IMR-90 (cell line): ENCODE measurements around the gene KRTAP4-16. TPM values are rescaled to one million over a fixed set of nuclear protein-coding genes. Genes with fewer than 3 reads are reported as not detected.

Experiments
- ATAC-seq: fragments of 200-7000 bp; cut with Tn5 transposase; 2 replicates; pipeline ENCODE4 v1.9.1; 2020; ENCODE audit warnings: low read depth, mild to moderate bottlenecking, moderate library complexity
- BruUV-seq: library from RNA; stranded (reverse); fragments of 400-500 nt; replicated peaks from 2 replicates; lab custom pipeline; 2021; lab: Mats Ljungman, UMichigan
- CTCF ChIA-PET: fragments of 300-600 bp; formaldehyde crosslinking; extraction: SDS; loops from one replicate; lab custom pipeline; 2021; ENCODE audit warnings: antibody characterized with exemption; lab: Yijun Ruan, JAX
- POLR2A ChIA-PET: fragments of 300-600 bp; sonication (Branson Sonifier 250); formaldehyde crosslinking; loops from one replicate; lab custom pipeline; 2022; ENCODE audit warnings: antibody characterized with exemption; ENCODE audit not compliant: unreplicated experiment; lab: Charles Lee
- DNase-seq: peaks from one replicate; pipeline ENCODE4 v3.0.0; 2013
- H2AFZ ChIP-seq: replicated peaks from 2 replicates; pipeline ENCODE3; 2013; ENCODE audit warnings: low read length, mild to moderate bottlenecking; ENCODE audit not compliant: poor library complexity
- H2AK5ac ChIP-seq: 2 replicates; pipeline ENCODE4 v1.6.1; 2013; ENCODE audit warnings: low read depth, low read length, inconsistent platforms
- H2AK9ac ChIP-seq: replicated peaks from 2 replicates; pipeline ENCODE3; 2013; ENCODE audit warnings: mild to moderate bottlenecking, low read depth, low read length, moderate library complexity; ENCODE audit not compliant: poor library complexity
- H2BK120ac ChIP-seq: 2 replicates; pipeline ENCODE4 v1.6.1; 2013; ENCODE audit warnings: low read depth, low read length, inconsistent platforms
- H2BK15ac ChIP-seq: 3 replicates; pipeline ENCODE4 v1.6.1; 2013; ENCODE audit warnings: low read depth, low read length, inconsistent platforms
- H2BK20ac ChIP-seq: 2 replicates; pipeline ENCODE4 v1.6.1; 2013; ENCODE audit warnings: low read depth, mild to moderate bottlenecking, inconsistent platforms, low read length, moderate library complexity
- H2BK5ac ChIP-seq: 2 replicates; pipeline ENCODE4 v1.6.1; 2013; ENCODE audit warnings: mild to moderate bottlenecking, low read depth, low read length, inconsistent platforms; ENCODE audit not compliant: poor library complexity, severe bottlenecking
- H3K14ac ChIP-seq: replicated peaks from 2 replicates; pipeline ENCODE4 v1.6.1; 2013; ENCODE audit warnings: low read depth, low read length, inconsistent platforms
- H3K18ac ChIP-seq: 2 replicates; pipeline ENCODE4 v1.6.1; 2013; ENCODE audit warnings: low read depth, low read length, control low read depth
- H3K23ac ChIP-seq: 2 replicates; pipeline ENCODE4 v1.6.1; 2013; ENCODE audit warnings: low read depth, low read length, inconsistent platforms
- H3K27ac ChIP-seq: 2 replicates; pipeline ENCODE4 v1.5.1; 2013; ENCODE audit warnings: mild to moderate bottlenecking, control low read depth, low read length; ENCODE audit not compliant: insufficient read depth
- H3K27me3 ChIP-seq: 2 replicates; pipeline ENCODE4 v1.6.1; 2013; ENCODE audit warnings: low read length; ENCODE audit not compliant: control insufficient read depth, insufficient read depth
- H3K36me3 ChIP-seq: 2 replicates; pipeline ENCODE4 v1.6.1; 2013; ENCODE audit warnings: low read length, mixed read lengths; ENCODE audit not compliant: control insufficient read depth, insufficient read depth
- H3K4ac ChIP-seq: 2 replicates; pipeline ENCODE4 v1.6.1; 2013; ENCODE audit warnings: low read depth, low read length, inconsistent platforms
- H3K4me1 ChIP-seq: 2 replicates; pipeline ENCODE4 v1.6.1; 2013; ENCODE audit warnings: low read length, mixed read lengths; ENCODE audit not compliant: control insufficient read depth, insufficient read depth
- H3K4me2 ChIP-seq: 2 replicates; pipeline ENCODE4 v1.6.1; 2013; ENCODE audit warnings: low read depth, mild to moderate bottlenecking, control low read depth, low read length, moderate library complexity
- H3K4me3 ChIP-seq: 2 replicates; pipeline ENCODE4 v1.5.1; 2013; ENCODE audit warnings: low read depth, mild to moderate bottlenecking, control low read depth, low read length, moderate library complexity; ENCODE audit not compliant: insufficient read depth
- H3K56ac ChIP-seq: 2 replicates; pipeline ENCODE4 v1.6.1; 2013; ENCODE audit warnings: low read length, inconsistent platforms; ENCODE audit not compliant: insufficient read depth; ENCODE audit errors: extremely low read depth
- H3K79me1 ChIP-seq, 2 experiments: 2 replicates each; pipeline ENCODE4 v1.6.1; 2013; ENCODE audit warnings: low read length in 2 of 2, inconsistent platforms in 1 of 2, low read depth in 1 of 2
- H3K9ac ChIP-seq: 2 replicates; pipeline ENCODE4 v1.6.1; 2013; ENCODE audit warnings: low read depth, low read length, control low read depth
- H3K9me1 ChIP-seq: 2 replicates; pipeline ENCODE4 v1.6.1; 2013; ENCODE audit warnings: low read length, inconsistent platforms; ENCODE audit not compliant: insufficient read depth
- H3K9me3 ChIP-seq: 2 replicates; pipeline ENCODE4 v1.6.1; 2013; ENCODE audit warnings: low read length; ENCODE audit not compliant: control insufficient read depth, insufficient read depth
- H4K20me1 ChIP-seq: 2 replicates; pipeline ENCODE4 v1.6.1; 2013; ENCODE audit warnings: low read length, inconsistent platforms; ENCODE audit not compliant: insufficient read depth
- H4K5ac ChIP-seq: 2 replicates; pipeline ENCODE4 v1.6.1; 2013; ENCODE audit warnings: mild to moderate bottlenecking, low read depth, low read length, control low read depth
- H4K8ac ChIP-seq, 2 experiments: 2 replicates each; pipeline ENCODE4 v1.6.1; 2013; ENCODE audit warnings: low read depth in 2 of 2, low read length in 2 of 2, control low read depth in 1 of 2, inconsistent platforms in 1 of 2
- H4K91ac ChIP-seq: 2 replicates; pipeline ENCODE4 v1.6.1; 2013; ENCODE audit warnings: low read depth, low read length, inconsistent platforms; ENCODE audit not compliant: insufficient read depth
- BHLHE40 ChIP-seq: fragments of 150-350 bp; IDR thresholded peaks from 2 replicates; pipeline ENCODE4 v1.6.1; 2016; ENCODE audit warnings: mild to moderate bottlenecking, low read depth, low read length
- CEBPB ChIP-seq: IDR thresholded peaks from 2 replicates; pipeline ENCODE4 v1.6.1; 2012; ENCODE audit warnings: low read depth, low read length, improper control_type of control experiment
- CHD1 ChIP-seq: IDR thresholded peaks from 2 replicates; pipeline ENCODE4 v1.6.1; 2012; ENCODE audit warnings: low read depth, low read length, improper control_type of control experiment
- ELK1 ChIP-seq: fragments of 150-350 bp; IDR thresholded peaks from 2 replicates; pipeline ENCODE4 v1.6.1; 2016; ENCODE audit warnings: low read depth, mild to moderate bottlenecking, low read length, moderate library complexity, borderline replicate concordance
- FOS ChIP-seq: fragments of 150-350 bp; IDR thresholded peaks from 2 replicates; pipeline ENCODE4 v1.6.1; 2016; ENCODE audit warnings: low read depth, low read length
- MAFK ChIP-seq: IDR thresholded peaks from 2 replicates; pipeline ENCODE4 v1.6.1; 2012; ENCODE audit warnings: low read depth, low read length, improper control_type of control experiment
- MAZ ChIP-seq: IDR thresholded peaks from 2 replicates; pipeline ENCODE4 v1.6.1; 2012; ENCODE audit warnings: low read depth, mild to moderate bottlenecking, low read length, improper control_type of control experiment, moderate library complexity, borderline replicate concordance
- MXI1 ChIP-seq: IDR thresholded peaks from 2 replicates; pipeline ENCODE4 v1.6.1; 2012; ENCODE audit warnings: low read depth, mild to moderate bottlenecking, low read length, moderate library complexity, borderline replicate concordance
- NFE2L2 ChIP-seq: fragments of 150-350 bp; IDR thresholded peaks from 2 replicates; pipeline ENCODE4 v1.6.1; 2016; ENCODE audit warnings: low read depth, mild to moderate bottlenecking, low read length
- POLR2A ChIP-seq: IDR thresholded peaks from 2 replicates; pipeline ENCODE4 v1.6.1; 2012; ENCODE audit warnings: mild to moderate bottlenecking, low read depth, low read length
- RAD21 ChIP-seq: IDR thresholded peaks from 2 replicates; pipeline ENCODE4 v1.6.1; 2012; ENCODE audit warnings: low read length, improper control_type of control experiment
- RCOR1 ChIP-seq: IDR thresholded peaks from 2 replicates; pipeline ENCODE4 v1.6.1; 2012; ENCODE audit warnings: mild to moderate bottlenecking, low read length, improper control_type of control experiment; ENCODE audit not compliant: insufficient replicate concordance
- RFX5 ChIP-seq: IDR thresholded peaks from 2 replicates; pipeline ENCODE4 v1.8.0; 2012; ENCODE audit warnings: low read depth, mild to moderate bottlenecking, low read length, moderate library complexity
- SMC3 ChIP-seq: fragments of 150-350 bp; IDR thresholded peaks from 2 replicates; pipeline ENCODE4 v1.6.1; 2016; ENCODE audit warnings: low read depth, mild to moderate bottlenecking, antibody characterized with exemption, low read length, moderate library complexity
- USF2 ChIP-seq: fragments of 150-350 bp; IDR thresholded peaks from 2 replicates; pipeline ENCODE4 v1.6.1; 2017; ENCODE audit warnings: mild to moderate bottlenecking, antibody characterized with exemption, low read length, low read depth
- WGBS, 2 experiments: methylation state at CpG; one replicate each; pipeline versions ENCODE4 v1.1.5 to v1.1.7; 2013; ENCODE audit warnings: missing lambda C conversion rate in 2 of 2; ENCODE audit not compliant: insufficient read length in 1 of 2; ENCODE audit errors: extremely low coverage in 2 of 2; 5-methylcytosine and 5-hydroxymethylcytosine counted together
- dilution Hi-C: fragments of 300-500 bp; cut with HindIII; formaldehyde crosslinking; loops from one replicate; pipeline ENCODE4 v1.14.3; 2018; ENCODE audit warnings: low sequenced_read_pairs; ENCODE audit not compliant: unreplicated experiment
- in situ Hi-C: fragments of 300-500 bp; cut with MboI; formaldehyde crosslinking; loops from 3 replicates; pipeline ENCODE4 v1.14.3; 2019; ENCODE audit warnings: low sequenced_read_pairs, inconsistent platforms, mixed read lengths
- intact Hi-C: fragments of 100-400 bp; cut with micrococcal nuclease; formaldehyde crosslinking; loops from 2 replicates; pipeline ENCODE4 v1.10.0; 2022
- polyA plus RNA-seq, 3 experiments: library from polyadenylated mRNA; depleted of rRNA; stranded (reverse); fragments of >200 nt; gene quantifications; 2 replicates each; pipeline ENCODE4 v1.2.3, GENCODE V29; 2012; ENCODE audit warnings: low replicate concordance in 1 of 3
- total RNA-seq: library from RNA; depleted of rRNA; stranded (reverse); fragments of >200 nt; gene quantifications from 2 replicates; pipeline ENCODE4 v1.2.3, GENCODE V29; 2012
- TF ChIP-seq, protein P1 (sequence below): conservative IDR thresholded peaks from 2 replicates; pipeline ENCODE4 v1.5.1; 2012; ENCODE audit warnings: mild to moderate bottlenecking, low read depth, low read length, improper control_type of control experiment

Gene KRTAP4-16
- total and polyA plus RNA-seq, 2 of the 4 experiments (the other 2 are of a cell fraction): not detected

GRCh38 chr17:41116297-41116696 is 14.3 kb upstream of the KRTAP4-16 start:
- no peak for DNase-seq
- TF ChIP-seq, protein P1, sequence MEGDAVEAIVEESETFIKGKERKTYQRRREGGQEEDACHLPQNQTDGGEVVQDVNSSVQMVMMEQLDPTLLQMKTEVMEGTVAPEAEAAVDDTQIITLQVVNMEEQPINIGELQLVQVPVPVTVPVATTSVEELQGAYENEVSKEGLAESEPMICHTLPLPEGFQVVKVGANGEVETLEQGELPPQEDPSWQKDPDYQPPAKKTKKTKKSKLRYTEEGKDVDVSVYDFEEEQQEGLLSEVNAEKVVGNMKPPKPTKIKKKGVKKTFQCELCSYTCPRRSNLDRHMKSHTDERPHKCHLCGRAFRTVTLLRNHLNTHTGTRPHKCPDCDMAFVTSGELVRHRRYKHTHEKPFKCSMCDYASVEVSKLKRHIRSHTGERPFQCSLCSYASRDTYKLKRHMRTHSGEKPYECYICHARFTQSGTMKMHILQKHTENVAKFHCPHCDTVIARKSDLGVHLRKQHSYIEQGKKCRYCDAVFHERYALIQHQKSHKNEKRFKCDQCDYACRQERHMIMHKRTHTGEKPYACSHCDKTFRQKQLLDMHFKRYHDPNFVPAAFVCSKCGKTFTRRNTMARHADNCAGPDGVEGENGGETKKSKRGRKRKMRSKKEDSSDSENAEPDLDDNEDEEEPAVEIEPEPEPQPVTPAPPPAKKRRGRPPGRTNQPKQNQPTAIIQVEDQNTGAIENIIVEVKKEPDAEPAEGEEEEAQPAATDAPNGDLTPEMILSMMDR: no peak
- no peak for TF ChIP-seq RFX5
- TF ChIP-seq MAFK: no peak
- no peak for TF ChIP-seq USF2
- TF ChIP-seq ELK1: no peak
- TF ChIP-seq MAZ: no peak
- no peak for TF ChIP-seq FOS
- no peak for TF ChIP-seq RCOR1
- no peak for TF ChIP-seq CEBPB
- no peak for TF ChIP-seq CHD1
- no peak for TF ChIP-seq BHLHE40
- no peak for TF ChIP-seq SMC3
- no peak for TF ChIP-seq RAD21
- no peak for TF ChIP-seq MXI1
- TF ChIP-seq POLR2A: no peak
- no peak for TF ChIP-seq NFE2L2
- Histone ChIP-seq H3K4me2 (no peak overlapping the region), H4K8ac (no peak overlapping the region; a peak in 1 of 4 replicates), H2BK15ac (no peak overlapping the region), H3K4me1 (no peaks in the 10 kb centered on the region), H3K9me1 (no peaks in the 10 kb centered on the region; the same call in 1 of the 2 replicates), H2AK5ac (no peak overlapping the region), H3K4ac (no peak overlapping the region), H2BK20ac (peak overlapping the region; percentile 34; the same call in 1 of the 2 replicates), H3K27me3 (no peaks in the 10 kb centered on the region), H3K4me3 (no peak overlapping the region), H2BK5ac (no peak overlapping the region), H2AK9ac (no peak overlapping the region), H3K9me3 (no peaks in the 10 kb centered on the region), H3K36me3 (no peaks in the 10 kb centered on the region), H3K27ac (no peak overlapping the region), H3K14ac (no peak overlapping the region; the same call in 1 of the 2 replicates), H4K20me1 (no peaks in the 10 kb centered on the region), H3K18ac (peak overlapping the region; percentile 45; the same call in 1 of the 2 replicates), H3K9ac (no peak overlapping the region), H2BK120ac (no peak overlapping the region), H3K56ac (no peak overlapping the region), H4K91ac (peak overlapping the region; percentile 18; the same call in 1 of the 2 replicates), H3K23ac (no peak overlapping the region), H3K79me1 (no peaks in the 10 kb centered on the region), H2AFZ (no peak overlapping the region), H4K5ac (no peak overlapping the region)
- ChIA-PET POLR2A (no interaction called here), CTCF (interaction anchor here (0.6 kb wide), 1 partner anchor 108 kb away, joined by 3 read pairs; no protein-coding TSS in a partner anchor)
- 100% methylated on average over 1 of the region's 5 CpGs; no CpG with 5 or more reads in 1 of the 2 experiments for WGBS, 2 experiments
- in situ Hi-C loops: no loop called here
- dilution Hi-C loops: no loop called here
- BruUV-seq: no TSS peak
- no peak for ATAC-seq
- intact Hi-C loops: no loop called here
